SK-N-SH treated with all-trans-retinoic acid at 6 μM for 48 hours (cell line): Measurements from ENCODE around the gene KIAA0825.

ENCODE experiments used
- ATAC-seq: fragments of 200-7000 bp; cut with Tn5 transposase; 3 replicates; pipeline ENCODE4 v1.9.1; 2020; ENCODE audit warnings: mild to moderate bottlenecking, moderate library complexity
- ARNTL ChIP-seq: fragments of 450-650 bp; formaldehyde crosslinking; IDR thresholded peaks from 2 replicates; pipeline ENCODE4 v1.5.0; 2020; ENCODE audit warnings: low read depth, mild to moderate bottlenecking, moderate library complexity, borderline replicate concordance
- BACH2 ChIP-seq: fragments of 250-450 bp; sonication (Bioruptor Pico); IDR thresholded peaks from 2 replicates; pipeline ENCODE4 v1.9.0; 2021; ENCODE audit warnings: mild to moderate bottlenecking, borderline replicate concordance
- CSDC2 ChIP-seq: fragments of 250-450 bp; sonication (Bioruptor Pico); IDR thresholded peaks from 2 replicates; pipeline ENCODE4 v1.5.0; 2020; ENCODE audit warnings: mild to moderate bottlenecking, moderate library complexity
- GLIS3 ChIP-seq: fragments of 250-450 bp; sonication (Bioruptor Pico); IDR thresholded peaks from 2 replicates; pipeline ENCODE4 v1.5.0; 2020; ENCODE audit warnings: mild to moderate bottlenecking, moderate library complexity
- OSR1 ChIP-seq: fragments of 250-450 bp; sonication (Bioruptor Pico); IDR thresholded peaks from 2 replicates; pipeline ENCODE4 v1.8.0; 2022; ENCODE audit warnings: moderate library complexity, mild to moderate bottlenecking, inconsistent platforms
- POU6F1 ChIP-seq: fragments of 250-450 bp; sonication (Bioruptor Pico); IDR thresholded peaks from 2 replicates; pipeline ENCODE4 v1.8.0; 2021; ENCODE audit warnings: low read depth, mild to moderate bottlenecking, moderate library complexity, borderline replicate concordance
- PPARA ChIP-seq: fragments of 250-450 bp; sonication (Bioruptor Pico); IDR thresholded peaks from 2 replicates; pipeline ENCODE4 v1.5.0; 2020; ENCODE audit warnings: mild to moderate bottlenecking, borderline replicate concordance
- RARB ChIP-seq: fragments of 250-450 bp; sonication (Bioruptor Pico); IDR thresholded peaks from 2 replicates; pipeline ENCODE4 v1.8.0; 2021; ENCODE audit warnings: mild to moderate bottlenecking, moderate library complexity
- SNAI2 ChIP-seq: fragments of 250-450 bp; sonication (Bioruptor Pico); IDR thresholded peaks from 2 replicates; pipeline ENCODE4 v1.5.0; 2020; ENCODE audit warnings: mild to moderate bottlenecking, moderate library complexity
- TCF4 ChIP-seq: fragments of 250-450 bp; sonication (Bioruptor Pico); IDR thresholded peaks from 2 replicates; pipeline ENCODE4 v1.8.0; 2021; ENCODE audit warnings: mild to moderate bottlenecking, moderate library complexity, borderline replicate concordance
- TOX ChIP-seq: fragments of 250-450 bp; sonication (Bioruptor Pico); IDR thresholded peaks from 2 replicates; pipeline ENCODE4 v1.8.0; 2021; ENCODE audit warnings: mild to moderate bottlenecking, moderate library complexity, borderline replicate concordance
- ZC3H10 ChIP-seq: fragments of 250-450 bp; sonication (Bioruptor Pico); IDR thresholded peaks from 2 replicates; pipeline ENCODE4 v1.5.1; 2021; ENCODE audit warnings: mild to moderate bottlenecking, moderate library complexity
- ZFP3 ChIP-seq: fragments of 250-450 bp; sonication (Bioruptor Pico); IDR thresholded peaks from 2 replicates; pipeline ENCODE4 v1.5.0; 2020; ENCODE audit warnings: mild to moderate bottlenecking, moderate library complexity
- ZFP30 ChIP-seq: fragments of 450-650 bp; formaldehyde crosslinking; IDR thresholded peaks from 2 replicates; pipeline ENCODE4 v1.5.0; 2022; ENCODE audit warnings: mild to moderate bottlenecking, moderate library complexity
- ZNF565 ChIP-seq: fragments of 450-650 bp; formaldehyde crosslinking; conservative IDR thresholded peaks from 2 replicates; pipeline ENCODE4 v1.5.0; 2020; ENCODE audit warnings: low read depth, mild to moderate bottlenecking, moderate library complexity
- ZNF8 ChIP-seq: fragments of 450-650 bp; formaldehyde crosslinking; IDR thresholded peaks from 2 replicates; pipeline ENCODE4 v1.5.0; 2020; ENCODE audit warnings: mild to moderate bottlenecking, moderate library complexity
- TF ChIP-seq, protein P1 (sequence below): fragments of 250-450 bp; sonication (Bioruptor Pico); IDR thresholded peaks from 2 replicates; pipeline ENCODE4 v1.5.1; 2020; ENCODE audit warnings: low read depth, mild to moderate bottlenecking, moderate library complexity
- TF ChIP-seq, protein P2 (sequence below): fragments of 250-450 bp; sonication (Bioruptor Pico); IDR thresholded peaks from 2 replicates; pipeline ENCODE4 v1.5.1; 2021; ENCODE audit warnings: mild to moderate bottlenecking, moderate library complexity
- TF ChIP-seq, protein P3 (sequence below): fragments of 250-450 bp; sonication (Bioruptor Pico); IDR thresholded peaks from 2 replicates; pipeline ENCODE4 v1.5.0; 2020; ENCODE audit warnings: mild to moderate bottlenecking, moderate library complexity

Gene KIAA0825

GRCh38 chr5:94250985-94251384, 367.4 kb downstream of the KIAA0825 start:
- no peak for TF ChIP-seq BACH2 (CRISPR knock-in tag)
- TF ChIP-seq ZFP30 (CRISPR knock-in tag), result no peak
- TF ChIP-seq ZNF8 (CRISPR knock-in tag), result no peak
- TF ChIP-seq ZFP3 (CRISPR knock-in tag), result no peak
- TF ChIP-seq TOX, result no peak
- no peak for TF ChIP-seq ARNTL (CRISPR knock-in tag)
- TF ChIP-seq PPARA (CRISPR knock-in tag), result no peak
- TF ChIP-seq OSR1 (CRISPR knock-in tag), result no peak
- TF ChIP-seq, protein P1, sequence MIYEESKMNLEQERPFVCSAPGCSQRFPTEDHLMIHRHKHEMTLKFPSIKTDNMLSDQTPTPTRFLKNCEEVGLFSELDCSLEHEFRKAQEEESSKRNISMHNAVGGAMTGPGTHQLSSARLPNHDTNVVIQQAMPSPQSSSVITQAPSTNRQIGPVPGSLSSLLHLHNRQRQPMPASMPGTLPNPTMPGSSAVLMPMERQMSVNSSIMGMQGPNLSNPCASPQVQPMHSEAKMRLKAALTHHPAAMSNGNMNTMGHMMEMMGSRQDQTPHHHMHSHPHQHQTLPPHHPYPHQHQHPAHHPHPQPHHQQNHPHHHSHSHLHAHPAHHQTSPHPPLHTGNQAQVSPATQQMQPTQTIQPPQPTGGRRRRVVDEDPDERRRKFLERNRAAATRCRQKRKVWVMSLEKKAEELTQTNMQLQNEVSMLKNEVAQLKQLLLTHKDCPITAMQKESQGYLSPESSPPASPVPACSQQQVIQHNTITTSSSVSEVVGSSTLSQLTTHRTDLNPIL (CRISPR knock-in tag), result no peak
- TF ChIP-seq, protein P2, sequence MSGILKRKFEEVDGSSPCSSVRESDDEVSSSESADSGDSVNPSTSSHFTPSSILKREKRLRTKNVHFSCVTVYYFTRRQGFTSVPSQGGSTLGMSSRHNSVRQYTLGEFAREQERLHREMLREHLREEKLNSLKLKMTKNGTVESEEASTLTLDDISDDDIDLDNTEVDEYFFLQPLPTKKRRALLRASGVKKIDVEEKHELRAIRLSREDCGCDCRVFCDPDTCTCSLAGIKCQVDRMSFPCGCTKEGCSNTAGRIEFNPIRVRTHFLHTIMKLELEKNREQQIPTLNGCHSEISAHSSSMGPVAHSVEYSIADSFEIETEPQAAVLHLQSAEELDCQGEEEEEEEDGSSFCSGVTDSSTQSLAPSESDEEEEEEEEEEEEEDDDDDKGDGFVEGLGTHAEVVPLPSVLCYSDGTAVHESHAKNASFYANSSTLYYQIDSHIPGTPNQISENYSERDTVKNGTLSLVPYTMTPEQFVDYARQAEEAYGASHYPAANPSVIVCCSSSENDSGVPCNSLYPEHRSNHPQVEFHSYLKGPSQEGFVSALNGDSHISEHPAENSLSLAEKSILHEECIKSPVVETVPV (CRISPR knock-in tag), result no peak
- TF ChIP-seq ZNF565 (CRISPR knock-in tag), result no peak
- no peak for TF ChIP-seq TCF4 (CRISPR knock-in tag)
- no peak for TF ChIP-seq ZC3H10 (CRISPR knock-in tag)
- no peak for TF ChIP-seq RARB (CRISPR knock-in tag)
- no peak for ATAC-seq

- ATAC-seq, result no peak
- TF ChIP-seq, protein P2 (CRISPR knock-in tag), result no peak
- TF ChIP-seq POU6F1 (CRISPR knock-in tag) (no peak), ZFP3 (CRISPR knock-in tag) (no peak), PPARA (CRISPR knock-in tag) (no peak), GLIS3 (CRISPR knock-in tag) (no peak), ZNF565 (CRISPR knock-in tag) (no peak), SNAI2 (no peak), ZNF8 (CRISPR knock-in tag) (no peak), TOX (no peak), CSDC2 (CRISPR knock-in tag) (no peak)
- TF ChIP-seq, protein P3, sequence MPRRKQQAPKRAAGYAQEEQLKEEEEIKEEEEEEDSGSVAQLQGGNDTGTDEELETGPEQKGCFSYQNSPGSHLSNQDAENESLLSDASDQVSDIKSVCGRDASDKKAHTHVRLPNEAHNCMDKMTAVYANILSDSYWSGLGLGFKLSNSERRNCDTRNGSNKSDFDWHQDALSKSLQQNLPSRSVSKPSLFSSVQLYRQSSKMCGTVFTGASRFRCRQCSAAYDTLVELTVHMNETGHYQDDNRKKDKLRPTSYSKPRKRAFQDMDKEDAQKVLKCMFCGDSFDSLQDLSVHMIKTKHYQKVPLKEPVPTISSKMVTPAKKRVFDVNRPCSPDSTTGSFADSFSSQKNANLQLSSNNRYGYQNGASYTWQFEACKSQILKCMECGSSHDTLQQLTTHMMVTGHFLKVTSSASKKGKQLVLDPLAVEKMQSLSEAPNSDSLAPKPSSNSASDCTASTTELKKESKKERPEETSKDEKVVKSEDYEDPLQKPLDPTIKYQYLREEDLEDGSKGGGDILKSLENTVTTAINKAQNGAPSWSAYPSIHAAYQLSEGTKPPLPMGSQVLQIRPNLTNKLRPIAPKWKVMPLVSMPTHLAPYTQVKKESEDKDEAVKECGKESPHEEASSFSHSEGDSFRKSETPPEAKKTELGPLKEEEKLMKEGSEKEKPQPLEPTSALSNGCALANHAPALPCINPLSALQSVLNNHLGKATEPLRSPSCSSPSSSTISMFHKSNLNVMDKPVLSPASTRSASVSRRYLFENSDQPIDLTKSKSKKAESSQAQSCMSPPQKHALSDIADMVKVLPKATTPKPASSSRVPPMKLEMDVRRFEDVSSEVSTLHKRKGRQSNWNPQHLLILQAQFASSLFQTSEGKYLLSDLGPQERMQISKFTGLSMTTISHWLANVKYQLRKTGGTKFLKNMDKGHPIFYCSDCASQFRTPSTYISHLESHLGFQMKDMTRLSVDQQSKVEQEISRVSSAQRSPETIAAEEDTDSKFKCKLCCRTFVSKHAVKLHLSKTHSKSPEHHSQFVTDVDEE (CRISPR knock-in tag), result no peak
- TF ChIP-seq, protein P1 (CRISPR knock-in tag), result no peak
- TF ChIP-seq, all 23 proteins: peak for 0
These were observed 369.0 kb downstream of the KIAA0825 start for GRCh38 chr5:94249430-94249829.
